Stimulated activated CD4-positive, alpha-beta T cell treated with anti-CD3 and anti-CD28 coated beads, Interleukin-12 subunit alpha, Interleukin-12 subunit beta, amount 100 ng/mL, for 4 hours (primary cell): ENCODE results near the gene MCTP1.

Experiments
- DNase-seq: peaks from one replicate; pipeline ENCODE4 v3.0.0-alpha.2; 2020

MCTP1 gene

DNA sequence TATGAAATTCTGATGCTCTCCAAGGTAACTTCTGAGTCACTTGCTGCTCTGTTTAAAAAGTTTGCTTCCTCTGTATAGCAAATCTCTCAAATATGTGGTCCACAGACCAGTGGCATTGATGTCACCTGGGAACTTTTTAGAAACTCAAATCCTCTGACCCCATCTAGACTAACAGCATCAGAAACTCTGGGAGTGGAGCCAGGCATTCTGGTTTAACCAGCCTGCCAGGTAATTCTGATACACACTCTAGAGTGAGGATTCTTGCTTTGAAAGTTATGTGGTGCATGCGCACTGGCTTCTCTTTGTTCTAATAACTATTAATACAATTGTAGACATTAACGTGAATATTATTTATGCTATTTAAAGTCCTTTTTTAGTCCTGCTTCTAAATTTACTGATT, 368.3 kb downstream of the MCTP1 start:
- DNase-seq = no peak

GRCh38 chr5:94911276-94911675, 373.6 kb downstream of the MCTP1 start:
- DNase-seq = no peak

DNA sequence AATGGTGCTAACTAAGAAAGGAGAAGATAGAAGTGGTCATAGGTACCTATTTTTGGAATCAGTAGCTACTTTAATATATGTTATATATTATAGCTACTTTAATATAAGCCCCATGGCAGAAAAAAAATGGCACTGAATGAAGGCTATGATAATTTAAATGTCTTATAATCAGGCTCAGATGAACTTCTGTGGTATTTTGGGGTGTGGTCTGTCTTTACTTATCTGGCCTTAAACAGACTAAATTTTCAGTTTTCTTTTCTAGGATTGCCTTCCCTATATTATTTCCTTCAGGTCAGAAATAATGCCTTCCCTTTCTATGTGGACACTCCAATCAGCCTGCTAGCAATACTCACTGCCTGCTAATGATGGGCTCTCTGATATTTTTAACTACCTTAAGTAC, 374.2 kb downstream of the MCTP1 start:
- DNase-seq = no peak

- no peak for DNase-seq
Measured at GRCh38 chr5:94908889-94909480, 375.9 kb downstream of the MCTP1 start.

DNA sequence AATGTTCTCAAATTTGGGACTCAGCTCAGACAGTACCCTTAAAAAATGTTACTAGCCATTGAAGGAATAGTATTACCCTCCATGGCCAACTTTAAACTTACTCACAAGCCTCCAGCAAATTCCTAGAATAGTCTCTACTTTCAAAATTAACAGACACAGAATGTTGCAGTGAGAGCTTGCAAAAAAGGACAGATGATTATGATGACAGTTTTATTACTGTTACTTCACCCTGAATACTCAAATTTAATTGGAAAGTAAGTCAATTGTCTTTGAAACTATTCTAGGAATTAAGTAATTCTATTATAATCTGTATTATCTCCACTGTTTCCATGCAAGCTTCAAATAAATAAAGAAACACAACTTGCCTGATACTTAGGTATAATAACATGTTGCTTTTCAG, 378.1 kb downstream of the MCTP1 start:
- DNase-seq = no peak

- no peak for DNase-seq
Measured at GRCh38 chr5:94903726-94904125, 381.2 kb downstream of the MCTP1 start.

GRCh38 chr5:94901191-94901979, 383.5 kb downstream of the MCTP1 start:
- DNase-seq = no peak

GRCh38 chr5:94900006-94900505, 384.8 kb downstream of the MCTP1 start:
- DNase-seq = no peak

GRCh38 chr5:94893412-94894135, 391.3 kb downstream of the MCTP1 start:
- DNase-seq = no peak

GRCh38 chr5:94891972-94892371, 392.9 kb downstream of the MCTP1 start:
- DNase-seq = no peak

DNA sequence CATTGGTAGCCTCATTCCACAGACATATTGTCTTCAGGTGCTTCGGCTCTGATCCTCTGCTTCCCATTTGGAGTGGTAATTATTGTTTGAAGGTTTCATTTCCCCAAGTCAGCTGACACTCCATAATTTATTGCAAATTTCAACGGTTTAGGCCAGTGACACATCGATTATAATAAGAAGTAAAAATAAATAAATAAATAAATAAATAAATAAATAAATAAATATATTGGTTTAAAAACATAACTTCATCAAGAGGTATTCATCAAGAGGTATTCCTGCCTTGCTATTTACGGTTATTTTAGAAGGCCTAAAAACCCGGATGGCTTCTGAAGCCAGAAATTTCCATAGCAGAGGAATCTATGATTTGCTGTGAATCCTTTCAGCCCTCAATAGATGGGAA, 393.3 kb downstream of the MCTP1 start:
- no peak for DNase-seq

GRCh38 chr5:94890907-94891306, 394.0 kb downstream of the MCTP1 start:
- no peak for DNase-seq

- no peak for DNase-seq
Measured at GRCh38 chr5:94888674-94889073, 396.2 kb downstream of the MCTP1 start.

DNA sequence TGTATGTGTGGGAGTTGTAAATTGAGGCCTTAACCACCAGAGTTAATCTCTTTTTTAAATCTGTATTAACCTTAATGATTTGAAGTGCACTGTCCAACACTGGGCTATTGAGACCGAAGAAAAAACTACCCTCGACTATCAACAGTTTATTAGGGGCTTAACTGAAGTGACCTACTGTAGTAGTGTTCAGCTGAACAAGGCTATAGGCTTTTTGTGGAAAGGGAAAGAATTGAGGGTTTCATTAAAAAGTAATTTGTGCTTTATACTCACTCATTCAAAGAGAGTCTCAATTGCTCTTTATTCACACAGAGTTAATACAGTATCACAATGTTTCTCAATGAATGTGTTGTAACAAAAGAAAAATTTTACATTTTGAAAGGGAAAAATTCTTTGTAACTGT, 399.0 kb downstream of the MCTP1 start:
- DNase-seq = no peak

DNA sequence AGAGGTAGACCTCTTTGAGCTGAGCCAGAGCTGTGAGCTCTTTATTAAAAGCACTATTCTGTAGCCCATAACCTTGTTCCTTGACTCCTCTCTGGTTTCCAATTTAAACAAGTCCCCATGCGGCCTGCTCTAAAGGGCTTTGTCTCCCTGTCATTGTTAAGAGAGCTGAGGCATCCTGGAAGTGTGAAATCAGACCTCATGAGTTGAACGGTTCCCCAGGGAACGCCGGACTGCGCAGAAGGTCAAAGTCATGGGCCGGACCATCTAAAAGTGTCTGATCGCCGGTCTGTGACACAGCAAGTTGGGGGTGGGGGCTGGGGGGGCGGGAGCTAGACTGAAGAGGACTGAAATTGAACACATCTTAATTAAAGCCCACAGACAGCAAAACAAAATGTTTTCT, 400.6 kb downstream of the MCTP1 start:
- DNase-seq = no peak

DNA sequence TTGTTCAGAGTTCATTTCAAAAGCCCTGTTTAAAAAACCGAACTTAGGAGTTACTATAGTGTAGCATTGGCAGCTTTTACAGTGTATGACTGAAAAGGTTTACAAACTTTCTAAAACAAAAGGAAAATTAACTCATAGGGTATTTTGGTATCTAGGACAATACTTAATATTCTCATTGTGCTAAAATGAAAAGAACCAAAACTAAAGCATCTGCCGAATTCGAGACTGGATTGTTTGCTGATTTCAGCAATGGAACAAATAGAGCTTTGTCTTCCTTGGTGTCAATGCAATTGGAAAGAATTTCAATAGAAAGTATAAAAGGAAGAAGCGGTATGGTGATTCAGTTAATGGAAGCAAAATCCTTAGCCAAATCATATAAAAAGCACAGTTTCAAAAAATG, 412.4 kb downstream of the MCTP1 start:
- DNase-seq = no peak

DNA sequence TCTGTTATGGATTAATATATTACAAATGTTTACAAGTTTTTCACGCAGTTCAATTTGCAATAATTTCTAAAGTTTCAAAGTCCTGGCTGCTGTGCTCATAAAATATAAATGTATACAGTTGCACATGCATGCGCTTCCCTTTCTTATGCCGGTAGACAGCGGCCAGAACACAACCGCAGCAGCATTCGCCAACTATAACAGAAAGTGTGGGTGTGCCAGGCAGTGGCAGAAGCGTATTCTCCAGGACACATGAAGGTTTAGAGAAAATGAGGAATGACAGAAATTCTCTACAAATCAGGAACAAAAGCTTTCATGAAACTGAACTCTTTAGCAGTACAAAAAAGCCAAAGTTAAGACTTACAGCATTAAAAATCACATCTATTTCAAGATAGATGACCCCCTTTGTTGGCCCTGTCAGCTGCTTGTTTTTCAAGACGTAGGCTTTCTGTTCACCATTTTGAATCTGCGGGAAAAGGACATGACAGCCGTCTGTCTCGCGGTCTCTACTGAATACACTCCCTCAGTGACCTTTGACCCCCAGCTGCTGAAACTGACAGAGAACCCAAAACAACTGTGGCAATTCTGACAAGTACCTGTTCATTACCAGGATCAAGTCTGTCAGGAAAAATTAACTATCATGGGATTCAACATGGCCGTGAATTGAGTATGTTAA, 414.2 kb downstream of the MCTP1 start:
- no peak for DNase-seq

DNA sequence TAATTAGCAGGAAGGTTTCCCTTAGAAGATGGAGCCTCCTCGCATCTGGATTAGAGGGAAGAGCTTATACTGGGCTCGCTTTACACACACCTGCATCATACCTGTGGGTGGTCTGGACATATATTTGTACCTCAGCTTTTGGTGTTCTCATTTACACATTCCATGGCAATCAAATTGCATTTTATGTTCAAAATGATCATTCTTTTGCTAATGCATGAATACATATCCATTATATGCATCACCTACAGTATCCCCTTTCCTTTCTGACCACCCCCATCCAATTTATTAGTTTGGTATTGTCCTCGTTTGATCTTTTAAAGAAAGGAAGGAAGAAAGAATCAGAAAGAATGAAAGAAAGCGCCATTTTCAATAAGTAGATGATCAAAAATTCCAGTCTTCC, 415.0 kb downstream of the MCTP1 start:
- DNase-seq = no peak

- DNase-seq = no peak
Measured at GRCh38 chr5:94863951-94864350, 420.9 kb downstream of the MCTP1 start.

DNA sequence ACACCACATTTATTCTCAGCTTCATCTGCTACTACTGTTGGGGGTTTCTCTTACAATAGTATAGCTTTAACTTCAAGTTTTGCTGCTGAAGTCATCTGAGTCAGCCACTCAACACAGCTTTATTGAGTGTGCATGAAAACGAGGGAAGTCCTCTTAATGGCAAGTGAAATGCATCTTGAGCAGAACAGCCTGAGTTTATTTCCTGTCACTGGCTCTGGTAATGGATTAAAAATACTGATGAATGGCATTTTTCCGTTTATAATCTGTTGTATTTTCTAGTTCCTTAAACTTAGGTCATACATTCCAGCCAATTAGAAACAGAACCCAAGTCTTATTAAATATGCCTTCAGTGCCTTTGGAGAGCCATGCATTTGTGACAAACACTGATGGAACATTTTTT, 427.8 kb downstream of the MCTP1 start:
- no peak for DNase-seq

GRCh38 chr5:94856257-94856800, 428.6 kb downstream of the MCTP1 start:
- no peak for DNase-seq

- no peak for DNase-seq
Measured at GRCh38 chr5:94855543-94855942, 429.4 kb downstream of the MCTP1 start.

GRCh38 chr5:94853120-94853519, 431.8 kb downstream of the MCTP1 start:
- DNase-seq = no peak
